Thoracic aorta (tissue), 2 donors: ENCODE results near the gene FLACC1. TPM values are rescaled to one million over a fixed set of nuclear protein-coding genes. Genes with fewer than 3 reads are reported as not detected.

Experiments
- ATAC-seq: fragments of 150-250 bp; one replicate; pipeline ENCODE4 v1.8.0; 2017; ENCODE audit warnings: low read depth; ENCODE audit not compliant: insufficient number of reproducible peaks, low FRiP score
- DNase-seq: peaks from one replicate; pipeline ENCODE4 v3.0.0-alpha.2; 2020; ENCODE audit warnings: low spot score
- H3K27ac ChIP-seq, 2 donors: fragments of 200-600 bp; sonication (generic); 1 replicate in 1 of 2; 2 replicates in 1 of 2; pipeline ENCODE4 v1.5.1; 2016; ENCODE audit warnings: mild to moderate bottlenecking in 2 of 2, moderate library complexity in 2 of 2
- H3K27me3 ChIP-seq: fragments of 200-600 bp; sonication (generic); replicated peaks from 2 replicates; pipeline ENCODE4 v1.6.0; 2016; ENCODE audit warnings: mild to moderate bottlenecking; ENCODE audit not compliant: insufficient read depth
- H3K36me3 ChIP-seq: fragments of 200-600 bp; sonication (generic); one replicate; pipeline ENCODE4 v1.5.1; 2016
- H3K4me1 ChIP-seq, 2 donors: fragments of 200-600 bp; sonication (generic); 1 replicate in 1 of 2; 2 replicates in 1 of 2; pipeline versions ENCODE4 v1.5.1 to v1.6.0; 2016; ENCODE audit warnings: low read depth in 2 of 2, mild to moderate bottlenecking in 1 of 2; ENCODE audit not compliant: control insufficient read depth in 1 of 2
- H3K4me3 ChIP-seq: fragments of 200-600 bp; sonication (generic); 2 replicates; pipeline ENCODE4 v1.5.1; 2016; ENCODE audit warnings: mild to moderate bottlenecking
- H3K9me3 ChIP-seq: fragments of 200-600 bp; sonication (generic); 2 replicates; pipeline ENCODE4 v1.5.1; 2016
- total RNA-seq, 2 donors: library from RNA; depleted of rRNA; stranded (reverse); fragments of >200 nt; gene quantifications; one replicate each; pipeline versions ENCODE4 v1.1.0 to v1.2.3, GENCODE V29; 2016
- TF ChIP-seq, protein P1 (sequence below): fragments of 200-600 bp; sonication (generic); IDR thresholded peaks from one replicate; pipeline ENCODE4 v1.5.1; 2019; ENCODE audit warnings: antibody characterized with exemption

The FLACC1 gene
- total RNA-seq, 2 donors from 2014 or later, result 4.2 to 11.1 TPM

DNA sequence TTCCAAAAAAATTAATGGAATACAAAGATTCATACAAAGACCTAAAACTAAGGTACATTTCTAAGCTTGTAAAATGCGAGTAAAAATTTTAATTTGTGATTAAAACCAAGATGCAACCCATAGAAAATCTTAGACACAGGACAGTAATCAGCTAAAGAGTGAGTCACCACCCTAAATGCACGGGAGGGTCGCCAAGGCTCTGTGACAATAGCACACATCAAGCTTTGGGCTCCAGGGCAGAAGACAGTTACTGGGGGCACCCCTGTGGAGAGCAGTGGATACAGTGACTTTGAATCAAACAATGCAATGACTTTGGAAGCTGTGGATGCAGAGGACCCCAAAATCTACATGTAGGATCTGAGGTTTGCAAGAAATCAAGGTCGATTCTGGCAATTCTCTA lies 7.5 kb downstream of the FLACC1 start:
- ATAC-seq, result no peak
- peaks cover 11% of the 10 kb centered on the region for H3K36me3 ChIP-seq

DNA sequence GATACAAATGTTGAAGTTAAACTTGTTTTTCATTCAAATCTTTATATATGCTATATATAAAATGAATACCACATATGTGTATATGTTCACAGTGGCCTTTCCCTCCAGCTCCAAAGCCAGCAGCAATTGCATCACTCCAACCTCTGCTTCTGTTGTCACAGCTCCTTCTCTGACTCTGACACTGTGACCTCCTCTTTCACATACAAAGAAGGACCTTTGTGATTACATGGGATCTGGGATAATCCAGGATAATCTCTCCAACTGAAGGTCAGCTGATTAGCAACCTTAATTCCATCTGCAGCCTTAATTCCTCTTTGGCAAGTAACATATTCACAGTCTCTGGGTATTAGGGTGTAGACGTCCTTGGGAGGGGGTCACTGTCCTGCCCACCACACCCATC lies 8.4 kb downstream of the FLACC1 start:
- H3K36me3 ChIP-seq, result peaks cover 15% of the 10 kb centered on the region
- no peak overlapping the region for H3K4me3 ChIP-seq
- H3K27me3 ChIP-seq, result no peaks in the 10 kb centered on the region
- TF ChIP-seq, protein P1, sequence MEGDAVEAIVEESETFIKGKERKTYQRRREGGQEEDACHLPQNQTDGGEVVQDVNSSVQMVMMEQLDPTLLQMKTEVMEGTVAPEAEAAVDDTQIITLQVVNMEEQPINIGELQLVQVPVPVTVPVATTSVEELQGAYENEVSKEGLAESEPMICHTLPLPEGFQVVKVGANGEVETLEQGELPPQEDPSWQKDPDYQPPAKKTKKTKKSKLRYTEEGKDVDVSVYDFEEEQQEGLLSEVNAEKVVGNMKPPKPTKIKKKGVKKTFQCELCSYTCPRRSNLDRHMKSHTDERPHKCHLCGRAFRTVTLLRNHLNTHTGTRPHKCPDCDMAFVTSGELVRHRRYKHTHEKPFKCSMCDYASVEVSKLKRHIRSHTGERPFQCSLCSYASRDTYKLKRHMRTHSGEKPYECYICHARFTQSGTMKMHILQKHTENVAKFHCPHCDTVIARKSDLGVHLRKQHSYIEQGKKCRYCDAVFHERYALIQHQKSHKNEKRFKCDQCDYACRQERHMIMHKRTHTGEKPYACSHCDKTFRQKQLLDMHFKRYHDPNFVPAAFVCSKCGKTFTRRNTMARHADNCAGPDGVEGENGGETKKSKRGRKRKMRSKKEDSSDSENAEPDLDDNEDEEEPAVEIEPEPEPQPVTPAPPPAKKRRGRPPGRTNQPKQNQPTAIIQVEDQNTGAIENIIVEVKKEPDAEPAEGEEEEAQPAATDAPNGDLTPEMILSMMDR, result no peak
- DNase-seq (no peak), ATAC-seq (no peak)
- no peaks in the 10 kb centered on the region for H3K9me3 ChIP-seq
- peaks cover 0 to 12% of the 10 kb centered on the region in 2 donors for H3K4me1 ChIP-seq
- no peak overlapping the region for H3K27ac ChIP-seq

More for the DNA sequence above, 7.5 kb downstream of the FLACC1 start:
- no peak overlapping the region for H3K4me3 ChIP-seq
- H3K9me3 ChIP-seq, result no peaks in the 10 kb centered on the region
- no peak for DNase-seq
- H3K27ac ChIP-seq, result no peak overlapping the region
- TF ChIP-seq, protein P1, result no peak
- peaks cover 0 to 13% of the 10 kb centered on the region in 2 donors for H3K4me1 ChIP-seq
- no peaks in the 10 kb centered on the region for H3K27me3 ChIP-seq

DNA sequence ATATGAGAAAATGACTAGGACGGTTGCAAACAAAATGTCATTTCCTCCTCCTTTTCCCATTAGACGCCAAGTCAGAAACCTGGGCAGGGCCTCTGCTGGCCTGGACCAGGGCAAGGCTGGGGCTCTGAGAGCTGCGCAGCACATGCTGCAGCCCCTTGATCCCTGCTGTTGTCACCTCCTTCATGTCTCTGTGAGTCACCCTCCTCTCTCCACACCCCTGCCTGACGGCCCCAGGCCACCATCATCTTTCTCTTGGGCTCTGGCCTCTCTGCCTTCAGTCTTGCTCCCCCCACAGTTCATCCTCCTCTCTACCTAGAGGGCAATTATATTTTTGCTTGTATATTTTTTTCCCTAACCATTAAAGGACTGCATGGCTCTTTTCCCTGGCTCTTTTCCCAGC lies 10.0 kb downstream of the FLACC1 start:
- Histone ChIP-seq H3K27me3 (no peaks in the 10 kb centered on the region), H3K4me3 (no peak overlapping the region), H3K27ac (no peak overlapping the region), H3K9me3 (no peaks in the 10 kb centered on the region), H3K4me1 (no peaks in the 10 kb centered on the region), H3K36me3 (peaks cover 24% of the 10 kb centered on the region)
- DNase-seq, result no peak
- TF ChIP-seq, protein P1, result no peak
- no peak for ATAC-seq

DNA sequence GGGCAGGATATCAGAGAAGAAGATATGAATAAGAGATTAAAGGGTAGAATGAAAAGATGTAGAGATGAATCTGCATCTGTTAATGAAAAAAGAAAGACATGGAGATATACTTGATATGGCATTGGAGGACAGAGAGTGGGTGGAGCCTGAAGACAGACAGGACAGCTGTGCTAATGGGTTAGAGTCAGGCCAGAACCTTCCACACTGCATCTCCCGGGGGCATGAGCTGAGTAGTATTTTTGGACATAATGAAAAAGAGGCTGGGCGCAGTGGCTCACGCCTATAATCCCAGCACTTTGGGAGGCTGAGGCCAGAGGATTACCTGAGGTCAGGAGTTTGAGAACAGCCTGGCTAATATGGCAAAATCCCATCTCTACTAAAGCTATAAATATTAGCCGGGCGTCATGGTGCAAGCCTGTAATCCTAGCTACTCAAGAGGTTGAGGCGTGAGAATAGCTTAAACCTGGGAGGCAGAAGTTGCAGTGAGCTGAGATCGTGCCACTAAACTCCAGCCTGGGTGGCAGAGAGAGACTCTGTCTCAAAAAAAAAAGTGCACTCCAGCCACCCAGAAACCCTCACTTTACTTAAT lies 11.4 kb downstream of the FLACC1 start:
- no peaks in the 10 kb centered on the region for H3K27me3 ChIP-seq
- H3K4me1 ChIP-seq, result no peaks in the 10 kb centered on the region
- no peaks in the 10 kb centered on the region for H3K9me3 ChIP-seq
- ATAC-seq, result no peak
- peaks cover 23% of the 10 kb centered on the region for H3K36me3 ChIP-seq
- H3K4me3 ChIP-seq, result no peak overlapping the region
- no peak overlapping the region for H3K27ac ChIP-seq
- no peak for DNase-seq
- TF ChIP-seq, protein P1, result no peak

DNA sequence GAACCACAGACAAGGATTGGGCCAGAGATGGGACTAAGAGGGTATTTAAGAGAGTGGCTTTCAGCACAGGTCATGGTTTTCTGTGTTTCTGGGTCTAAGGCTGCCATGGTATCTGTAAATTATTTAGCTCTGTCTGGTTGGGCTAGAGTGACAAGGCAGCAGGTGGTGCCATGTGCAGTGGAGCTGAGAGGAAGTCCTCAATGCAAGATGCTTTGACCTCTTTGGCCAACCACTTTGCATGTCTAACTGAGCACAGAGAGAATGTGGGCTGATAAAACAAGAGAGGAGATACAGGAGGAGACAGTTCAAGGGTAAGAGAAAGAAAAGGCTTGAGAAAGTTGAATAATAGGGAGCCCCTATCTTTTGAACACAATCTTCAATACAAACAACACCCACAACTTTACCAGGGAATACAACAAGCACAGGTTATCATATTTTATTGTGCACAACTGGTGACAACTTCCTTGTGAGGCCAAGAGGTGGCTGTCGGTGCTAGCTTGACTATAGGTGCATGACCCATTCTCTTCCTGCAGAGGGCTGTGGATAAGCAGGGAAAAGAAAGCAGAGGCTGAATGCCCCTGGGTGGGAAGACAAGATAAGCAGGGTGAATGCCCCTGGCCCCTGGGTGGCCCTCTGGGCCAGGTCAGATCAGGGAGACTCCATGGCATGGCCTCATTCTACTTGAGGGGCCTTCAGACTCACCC lies 12.3 kb downstream of the FLACC1 start:
- no peak for DNase-seq
- Histone ChIP-seq H3K27me3 (no peaks in the 10 kb centered on the region), H3K4me1 (no peaks in the 10 kb centered on the region), H3K27ac (no peak overlapping the region), H3K4me3 (no peak overlapping the region), H3K9me3 (no peaks in the 10 kb centered on the region), H3K36me3 (peaks cover 16% of the 10 kb centered on the region)
- ATAC-seq, result no peak
- TF ChIP-seq, protein P1, result no peak
